ENCODE measurements around the gene MYORG.
"Not testable (repeated sequence)": the region's sequence is repeated elsewhere in the genome, so short reads cannot be mapped to it uniquely, and the experiment has no call there.

MYORG gene

DNA sequence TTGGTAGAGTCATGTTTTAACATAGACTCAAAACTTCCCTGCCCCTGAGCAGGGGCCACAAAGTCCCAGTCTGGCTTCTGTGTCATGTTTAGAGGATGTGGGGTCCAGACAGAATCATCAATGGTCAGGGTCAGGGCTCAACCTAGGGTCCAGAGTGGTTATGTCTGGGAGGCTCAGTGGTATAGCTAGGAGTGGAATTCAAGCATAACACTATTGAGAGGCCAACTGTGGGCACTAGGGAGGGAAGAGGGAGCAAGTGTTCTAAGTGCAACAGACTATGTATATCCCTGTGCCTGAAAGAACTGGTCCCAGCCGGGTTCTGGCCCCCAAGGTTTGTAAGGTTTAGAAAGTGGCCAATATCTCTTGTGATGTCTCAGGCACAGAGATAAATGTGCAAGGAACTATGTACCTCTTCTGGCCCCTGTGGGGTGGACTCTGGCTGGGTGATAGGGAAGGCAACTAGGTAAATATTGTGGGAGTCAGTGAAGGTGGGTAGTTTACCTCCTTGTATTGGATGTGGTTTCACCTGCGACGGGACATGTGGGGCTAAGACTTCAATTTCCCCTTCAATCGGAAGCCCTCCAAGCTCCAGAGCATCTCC lies 14.0 kb downstream of the MYORG start:
- Histone ChIP-seq H3K36me3 (ENCODE audit: insufficient read depth, low read length) (no peaks in the 10 kb centered on the region), H3K27me3 (ENCODE audit: insufficient read depth, low read length, poor library complexity, severe bottlenecking) (no peaks in the 10 kb centered on the region), H2AFZ (ENCODE audit: low read length) (no peak overlapping the region), H3K9me3 (ENCODE audit: insufficient read depth, low read depth, low read length) (no peaks in the 10 kb centered on the region), H4K20me1 (ENCODE audit: insufficient read depth, low read length, poor library complexity, severe bottlenecking) (no peaks in the 10 kb centered on the region), H3K9me2 (replicated peaks; ENCODE audit: low read depth, low read length) (no peaks in the 10 kb centered on the region), H3K4me1 (ENCODE audit: insufficient read depth, low read length, poor library complexity, severe bottlenecking) (peaks cover 3% of the 10 kb centered on the region), H3F3A (ENCODE audit: low read depth) (no peaks in the 10 kb centered on the region), H3K4me3 (ENCODE audit: low read length, poor library complexity, severe bottlenecking) (no peak overlapping the region), H3K79me2 (ENCODE audit: insufficient read depth, low read length) (no peaks in the 10 kb centered on the region), H3K4me2 (ENCODE audit: low read depth, low read length, poor library complexity, severe bottlenecking) (no peak overlapping the region), H3K9ac (ENCODE audit: low read depth, low read length, poor library complexity, severe bottlenecking) (no peak overlapping the region)
- TF ChIP-seq EZH2phosphoT487 (IDR thresholded peaks at IDR 0.05; ENCODE audit: borderline replicate concordance) = no peak

DNA sequence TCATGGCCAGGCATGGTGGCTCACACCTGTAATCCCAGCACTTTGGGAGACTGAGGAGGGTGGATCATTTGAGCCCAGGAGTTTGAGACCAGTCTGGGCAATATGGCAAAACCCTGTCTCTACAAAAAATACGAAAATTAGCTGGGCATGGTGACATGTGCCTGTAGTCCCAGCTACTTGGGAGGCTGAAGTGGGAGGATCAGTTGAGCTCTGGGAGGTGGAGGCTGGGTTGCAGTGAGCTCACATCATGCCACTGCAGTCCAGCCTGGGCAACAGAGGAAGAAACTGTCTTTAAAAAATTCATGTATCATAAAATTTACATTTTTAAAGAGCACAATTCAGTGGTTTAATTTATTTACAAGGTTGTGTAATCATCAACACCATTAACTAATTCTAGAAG lies 23.7 kb downstream of the MYORG start:
- not testable (repeated sequence) for H3K9me2 ChIP-seq (replicated peaks; ENCODE audit: low read depth, low read length); H3K36me3 ChIP-seq (ENCODE audit: insufficient read depth, low read length); H3K9me3 ChIP-seq (ENCODE audit: insufficient read depth, low read depth, low read length); H4K20me1 ChIP-seq (ENCODE audit: insufficient read depth, low read length, poor library complexity, severe bottlenecking); H3K4me1 ChIP-seq (ENCODE audit: insufficient read depth, low read length, poor library complexity, severe bottlenecking); H2AFZ ChIP-seq (ENCODE audit: low read length); H3K4me2 ChIP-seq (ENCODE audit: low read depth, low read length, poor library complexity, severe bottlenecking); H3K9ac ChIP-seq (ENCODE audit: low read depth, low read length, poor library complexity, severe bottlenecking); H3F3A ChIP-seq (ENCODE audit: low read depth); H3K27me3 ChIP-seq (ENCODE audit: insufficient read depth, low read length, poor library complexity, severe bottlenecking); H3K79me2 ChIP-seq (ENCODE audit: insufficient read depth, low read length); H3K4me3 ChIP-seq (ENCODE audit: low read length, poor library complexity, severe bottlenecking)

GRCh38 chr9:34352122-34352652 lies 24.5 kb downstream of the MYORG start:
- not testable (repeated sequence) for H3K4me2 ChIP-seq (ENCODE audit: low read depth, low read length, poor library complexity, severe bottlenecking); H3K9me2 ChIP-seq (replicated peaks; ENCODE audit: low read depth, low read length); H3K27me3 ChIP-seq (ENCODE audit: insufficient read depth, low read length, poor library complexity, severe bottlenecking); H3K79me2 ChIP-seq (ENCODE audit: insufficient read depth, low read length); H3F3A ChIP-seq (ENCODE audit: low read depth); H3K4me3 ChIP-seq (ENCODE audit: low read length, poor library complexity, severe bottlenecking); H3K9me3 ChIP-seq (ENCODE audit: insufficient read depth, low read depth, low read length); H4K20me1 ChIP-seq (ENCODE audit: insufficient read depth, low read length, poor library complexity, severe bottlenecking); H3K36me3 ChIP-seq (ENCODE audit: insufficient read depth, low read length); H3K9ac ChIP-seq (ENCODE audit: low read depth, low read length, poor library complexity, severe bottlenecking); H2AFZ ChIP-seq (ENCODE audit: low read length); H3K4me1 ChIP-seq (ENCODE audit: insufficient read depth, low read length, poor library complexity, severe bottlenecking)

- no peaks in the 10 kb centered on the region for H3K9me2 ChIP-seq (replicated peaks; ENCODE audit: low read depth, low read length)
- no peaks in the 10 kb centered on the region for H3K79me2 ChIP-seq (ENCODE audit: insufficient read depth, low read length)
- H3K36me3 ChIP-seq (ENCODE audit: insufficient read depth, low read length) = no peaks in the 10 kb centered on the region
- no peaks in the 10 kb centered on the region for H3K4me1 ChIP-seq (ENCODE audit: insufficient read depth, low read length, poor library complexity, severe bottlenecking)
- H3K9ac ChIP-seq (ENCODE audit: low read depth, low read length, poor library complexity, severe bottlenecking) = no peak overlapping the region
- H3F3A ChIP-seq (ENCODE audit: low read depth) = no peaks in the 10 kb centered on the region
- H3K27me3 ChIP-seq (ENCODE audit: insufficient read depth, low read length, poor library complexity, severe bottlenecking) = no peaks in the 10 kb centered on the region
- H3K4me2 ChIP-seq (ENCODE audit: low read depth, low read length, poor library complexity, severe bottlenecking) = no peak overlapping the region
- TF ChIP-seq, protein P1, sequence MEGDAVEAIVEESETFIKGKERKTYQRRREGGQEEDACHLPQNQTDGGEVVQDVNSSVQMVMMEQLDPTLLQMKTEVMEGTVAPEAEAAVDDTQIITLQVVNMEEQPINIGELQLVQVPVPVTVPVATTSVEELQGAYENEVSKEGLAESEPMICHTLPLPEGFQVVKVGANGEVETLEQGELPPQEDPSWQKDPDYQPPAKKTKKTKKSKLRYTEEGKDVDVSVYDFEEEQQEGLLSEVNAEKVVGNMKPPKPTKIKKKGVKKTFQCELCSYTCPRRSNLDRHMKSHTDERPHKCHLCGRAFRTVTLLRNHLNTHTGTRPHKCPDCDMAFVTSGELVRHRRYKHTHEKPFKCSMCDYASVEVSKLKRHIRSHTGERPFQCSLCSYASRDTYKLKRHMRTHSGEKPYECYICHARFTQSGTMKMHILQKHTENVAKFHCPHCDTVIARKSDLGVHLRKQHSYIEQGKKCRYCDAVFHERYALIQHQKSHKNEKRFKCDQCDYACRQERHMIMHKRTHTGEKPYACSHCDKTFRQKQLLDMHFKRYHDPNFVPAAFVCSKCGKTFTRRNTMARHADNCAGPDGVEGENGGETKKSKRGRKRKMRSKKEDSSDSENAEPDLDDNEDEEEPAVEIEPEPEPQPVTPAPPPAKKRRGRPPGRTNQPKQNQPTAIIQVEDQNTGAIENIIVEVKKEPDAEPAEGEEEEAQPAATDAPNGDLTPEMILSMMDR (conservative IDR thresholded peaks at IDR 0.05; ENCODE audit: low read length) = no peak
- TF ChIP-seq EZH2phosphoT487 (IDR thresholded peaks at IDR 0.05; ENCODE audit: borderline replicate concordance) = no peak
- H2AFZ ChIP-seq (ENCODE audit: low read length) = no peak overlapping the region
- no peaks in the 10 kb centered on the region for H4K20me1 ChIP-seq (ENCODE audit: insufficient read depth, low read length, poor library complexity, severe bottlenecking)
- H3K4me3 ChIP-seq (ENCODE audit: low read length, poor library complexity, severe bottlenecking) = no peak overlapping the region
- no peaks in the 10 kb centered on the region for H3K9me3 ChIP-seq (ENCODE audit: insufficient read depth, low read depth, low read length)
These were observed 27.4 kb downstream of the MYORG start for GRCh38 chr9:34349324-34349723.

Measured in Loucy (cell line).